HCT116 (cell line): ENCODE results near the gene RUVBL1. TPM values are rescaled to one million over a fixed set of nuclear protein-coding genes. Genes with fewer than 3 reads are reported as not detected.
A peak's percentile ranks its signal among the peaks of the same experiment; 100 is the strongest.

Experiments used
- ATAC-seq: fragments of 200-7000 bp; cut with Tn5 transposase; 2 replicates; pipeline ENCODE4 v1.9.1; 2020; ENCODE audit warnings: mild to moderate bottlenecking, moderate library complexity
- BruUV-seq: library from RNA; stranded (reverse); fragments of 400-500 nt; replicated peaks from 2 replicates; lab custom pipeline; 2021; lab: Mats Ljungman, UMichigan
- CTCF ChIA-PET: fragments of 300-600 bp; sonication (Branson Sonifier 250); formaldehyde crosslinking; loops from one replicate; lab custom pipeline; 2021; ENCODE audit warnings: antibody characterized with exemption; lab: Charles Lee
- POLR2A ChIA-PET: fragments of 300-600, 350-600 bp; sonication (Branson Sonifier 250); formaldehyde crosslinking; loops from one replicate; lab custom pipeline; 2021; ENCODE audit warnings: antibody characterized with exemption; lab: Charles Lee
- RAD21 ChIA-PET, 2 experiments: fragments of 300-600 bp; sonication (Branson Sonifier 250); formaldehyde crosslinking; loops; one replicate each; lab custom pipeline; 2023; ENCODE audit warnings: low total read pairs in 2 of 2; ENCODE audit not compliant: uncharacterized antibody in 2 of 2, unreplicated experiment in 2 of 2, low non-redundant PET in 1 of 2; lab: Charles Lee
- DNase-seq: peaks from one replicate; pipeline ENCODE4 v3.0.0-alpha.2; 2010; ENCODE audit warnings: low read depth, low spot score
- H2AFZ ChIP-seq: fragments of 200-600 bp; shearing (Covaris generic), sonication (generic); 2 replicates; pipeline ENCODE4 v1.6.1; 2017; ENCODE audit warnings: low read depth, mixed run types, mixed read lengths, antibody characterized with exemption, low read length; ENCODE audit not compliant: poor library complexity, severe bottlenecking
- H3K27ac ChIP-seq: 2 replicates; pipeline ENCODE4 v1.5.1; 2012; ENCODE audit warnings: low read depth, low read length
- H3K27me3 ChIP-seq: fragments of 200-600 bp; sonication (generic); 2 replicates; pipeline ENCODE4 v1.6.1; 2016; ENCODE audit warnings: mixed run types, low read length, mixed read lengths; ENCODE audit not compliant: insufficient read depth
- H3K36me3 ChIP-seq, 2 experiments: fragments of 200-500 bp in 1 of 2; fragments of 200-600 bp in 1 of 2; sonication (Bioruptor generic) in 1 of 2; sonication (generic) in 1 of 2; 2 replicates each; pipeline versions ENCODE4 v1.5.1 to v1.6.1; 2014 to 2016; ENCODE audit warnings: low read length in 2 of 2, inconsistent platforms in 1 of 2, mixed read lengths in 1 of 2, mixed run types in 1 of 2; ENCODE audit not compliant: insufficient read depth in 2 of 2, control insufficient read depth in 1 of 2
- H3K4me1 ChIP-seq, 2 experiments: fragments of 200-600 bp in 1 of 2; sonication (generic) in 1 of 2; 2 replicates each; pipeline versions ENCODE4 v1.5.1 to v1.6.1; 2012 to 2017; ENCODE audit warnings: low read length in 2 of 2, inconsistent platforms in 1 of 2, mild to moderate bottlenecking in 1 of 2, mixed read lengths in 1 of 2, mixed run types in 1 of 2, moderate library complexity in 1 of 2; ENCODE audit not compliant: insufficient read depth in 2 of 2, control insufficient read depth in 1 of 2
- H3K4me2 ChIP-seq: fragments of 200-600 bp; sonication (generic); 2 replicates; pipeline ENCODE4 v1.6.1; 2017; ENCODE audit warnings: mixed run types, low read length, mixed read lengths
- H3K4me3 ChIP-seq, 2 experiments: fragments of 200-600 bp in 1 of 2; sonication (generic) in 1 of 2; replicated peaks in 1 of 2; 2 replicates each; pipeline ENCODE4 v1.5.1; 2011 to 2016; ENCODE audit warnings: low read length in 2 of 2, control low read depth in 1 of 2, low read depth in 1 of 2, mild to moderate bottlenecking in 1 of 2, mixed read lengths in 1 of 2, mixed run types in 1 of 2
- H3K79me2 ChIP-seq: fragments of 200-600 bp; sonication (generic); 2 replicates; pipeline ENCODE4 v1.6.1; 2017; ENCODE audit warnings: mild to moderate bottlenecking, mixed run types, low read length, moderate library complexity, mixed read lengths; ENCODE audit not compliant: insufficient read depth
- H3K9ac ChIP-seq: fragments of 200-600 bp; sonication (generic); 2 replicates; pipeline ENCODE4 v1.6.1; 2016; ENCODE audit warnings: low read length, mixed read lengths
- H3K9me2 ChIP-seq: fragments of 200-600 bp; sonication (generic), shearing (Covaris generic); 2 replicates; pipeline ENCODE4 v1.6.1; 2017; ENCODE audit warnings: mixed run types, mild to moderate bottlenecking, moderate library complexity; ENCODE audit not compliant: insufficient read depth
- H3K9me3 ChIP-seq, 2 experiments: fragments of 200-500 bp in 1 of 2; fragments of 200-600 bp in 1 of 2; sonication (Bioruptor generic) in 1 of 2; sonication (generic) in 1 of 2; 2 replicates each; pipeline ENCODE4 v1.6.1; 2014 to 2017; ENCODE audit warnings: low read length in 2 of 2, mixed read lengths in 2 of 2, inconsistent platforms in 1 of 2, low read depth in 1 of 2, mild to moderate bottlenecking in 1 of 2, mixed run types in 1 of 2, moderate library complexity in 1 of 2; ENCODE audit not compliant: control insufficient read depth in 1 of 2, insufficient read depth in 1 of 2
- H4K20me1 ChIP-seq: fragments of 200-600 bp; sonication (generic), shearing (Covaris generic); 2 replicates; pipeline ENCODE4 v1.6.1; 2017; ENCODE audit warnings: mixed run types, mild to moderate bottlenecking, moderate library complexity; ENCODE audit not compliant: insufficient read depth
- CBX3 ChIP-seq: IDR thresholded peaks from 2 replicates; pipeline ENCODE4 v1.6.1; 2012; ENCODE audit warnings: low read depth
- CTCF ChIP-seq, 3 experiments: fragments of 200-600 bp in 1 of 3; sonication (generic) in 1 of 3; IDR thresholded peaks in 2 of 3; conservative IDR thresholded peaks in 1 of 3; 2 replicates each; pipeline ENCODE4 v1.5.1; 2012 to 2017; ENCODE audit warnings: low read depth in 2 of 3, low read length in 2 of 3, antibody characterized with exemption in 1 of 3, borderline replicate concordance in 1 of 3, control low read depth in 1 of 3, mild to moderate bottlenecking in 1 of 3, mixed read lengths in 1 of 3, mixed run types in 1 of 3, moderate library complexity in 1 of 3; ENCODE audit not compliant: insufficient read depth in 1 of 3
- EGR1 ChIP-seq: IDR thresholded peaks from 2 replicates; pipeline ENCODE4 v1.6.1; 2012; ENCODE audit warnings: low read depth
- EZH2 ChIP-seq: fragments of 200-600 bp; sonication (generic); IDR thresholded peaks from 2 replicates; pipeline ENCODE4 v1.6.1; 2017; ENCODE audit warnings: antibody characterized with exemption, mixed run types
- MAX ChIP-seq: IDR thresholded peaks from 2 replicates; pipeline ENCODE4 v1.6.1; 2012
- POLR2AphosphoS5 ChIP-seq: IDR thresholded peaks from 2 replicates; pipeline ENCODE4 v1.6.1; 2011; ENCODE audit warnings: mild to moderate bottlenecking, low read depth, low read length, moderate library complexity
- RAD21 ChIP-seq: IDR thresholded peaks from 2 replicates; pipeline ENCODE4 v1.6.1; 2012; ENCODE audit warnings: low read depth, mild to moderate bottlenecking
- SIN3A ChIP-seq: IDR thresholded peaks from 2 replicates; pipeline ENCODE4 v1.6.1; 2012; ENCODE audit warnings: low read depth
- SP1 ChIP-seq: IDR thresholded peaks from 2 replicates; pipeline ENCODE4 v1.6.1; 2012; ENCODE audit warnings: low read depth
- YY1 ChIP-seq: IDR thresholded peaks from 2 replicates; pipeline ENCODE4 v1.6.1; 2011; ENCODE audit warnings: low read length, low read depth, moderate library complexity, mild to moderate bottlenecking; ENCODE audit not compliant: insufficient replicate concordance; ENCODE audit errors: extremely low read depth
- ZFX ChIP-seq: fragments of 450-650 bp; IDR thresholded peaks from 2 replicates; pipeline ENCODE4 v1.6.1; 2017
- intact Hi-C: fragments of 100-400 bp; cut with micrococcal nuclease; formaldehyde crosslinking; loops from 2 replicates; pipeline ENCODE4 v1.10.0; 2022
- total RNA-seq: library from RNA; stranded (reverse); gene quantifications from one replicate; pipeline ENCODE4 v1.2.1, GENCODE V29; 2021; ENCODE audit not compliant: unreplicated experiment

The RUVBL1 gene
- total RNA-seq, 1 experiment from 2014 or later: 129 TPM

GRCh38 chr3:128076483-128077201 is 47.0 kb downstream of the RUVBL1 start (continued):
- TF ChIP-seq CTCF (IDR thresholded peaks at IDR 0.05 in 2 of 3, conservative IDR thresholded peaks at IDR 0.05 in 1 of 3; ENCODE audit: borderline replicate concordance in 1 of 3, insufficient read depth in 1 of 3, low read depth in 2 of 3, low read length in 2 of 3): no peak

GRCh38 chr3:128075522-128076482 is 47.8 kb downstream of the RUVBL1 start:
- intact Hi-C loops: no loop called here
- Histone ChIP-seq H3K27ac (peak overlapping the region; percentile 69), H3K9me2 (no peaks in the 10 kb centered on the region), H3K36me3 (peaks cover 18 to 55% of the 10 kb centered on the region in 2 experiments), H3K4me1 (peaks cover 9 to 22% of the 10 kb centered on the region in 2 experiments), H3K79me2 (peaks cover 38% of the 10 kb centered on the region), H3K9ac (peak overlapping the region; percentile 46), H3K9me3 (no peaks in the 10 kb centered on the region), H3K4me3 (peak overlapping the region; percentile 19 to 52), H2AFZ (no peak overlapping the region), H3K4me2 (peak overlapping the region; percentile 88), H4K20me1 (no peaks in the 10 kb centered on the region), H3K27me3 (no peaks in the 10 kb centered on the region)
- POLR2A ChIA-PET: no interaction called here
- CTCF ChIA-PET: interaction anchor here (0.7 to 1.6 kb wide), 6 partner anchors 10 to 509 kb away, joined by 3 to 9 read pairs (median 4); partner anchors contain the start of gene RUVBL1
- no TSS peak for BruUV-seq
- TF ChIP-seq YY1: peak; percentile 6
- peak; percentile 79 for TF ChIP-seq EGR1
- TF ChIP-seq ZFX: no peak
- peak; percentile 77 for TF ChIP-seq MAX
- TF ChIP-seq RAD21: peak; percentile 71
- TF ChIP-seq EZH2: no peak
- peak; percentile 60 to 92 (median 90) for TF ChIP-seq CTCF (IDR thresholded peaks at IDR 0.05 in 2 of 3, conservative IDR thresholded peaks at IDR 0.05 in 1 of 3; ENCODE audit: borderline replicate concordance in 1 of 3, insufficient read depth in 1 of 3, low read depth in 2 of 3, low read length in 2 of 3)
- TF ChIP-seq SP1: peak; percentile 57; the same call in 1 of the 2 replicates
- no peak; the same call in 1 of the 2 replicates for TF ChIP-seq CBX3
- TF ChIP-seq POLR2AphosphoS5: peak; percentile 42; the same call in 1 of the 2 replicates
- TF ChIP-seq SIN3A: no peak
- DNase-seq (peak; percentile 67), ATAC-seq (peak; percentile 86)
- RAD21 ChIA-PET: no interaction called here
